ENCODE data around the gene SGPP2. TPM values are rescaled to one million over a fixed set of nuclear protein-coding genes. Genes with fewer than 3 reads are reported as not detected.

Gene SGPP2
- total and polyA plus RNA-seq, 9 donors, result 0.22 to 18.5 (median 1.9) TPM; not detected in 1

DNA sequence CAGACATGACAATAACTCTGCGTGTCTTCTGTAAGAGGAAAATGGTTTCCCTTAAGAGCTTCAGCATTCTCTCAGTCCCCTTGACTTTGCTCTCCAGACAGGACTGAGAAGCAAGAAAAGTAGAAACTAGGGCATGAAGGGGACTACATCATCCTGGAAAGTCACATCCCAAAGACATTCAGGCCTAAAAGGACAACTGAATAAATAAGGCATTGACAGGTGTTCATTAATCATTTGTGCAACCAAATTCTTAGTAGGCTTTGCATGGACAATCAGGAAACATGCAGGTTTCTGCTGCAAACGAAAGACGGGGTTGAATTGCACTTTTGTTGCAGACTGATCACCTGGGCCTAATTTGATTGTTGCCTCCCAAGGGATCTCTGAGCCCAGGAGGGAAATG, 1.2 kb upstream of the SGPP2 start:
- WGBS, 3 donors, result 84 to 91% (median 90%) methylated on average over 3 of the region's 3 CpGs
- intact Hi-C loops (cut with DNase I), result no loop called here
- Histone ChIP-seq H3K4me3 (no peak overlapping the region), H3K36me3 (no peaks in the 10 kb centered on the region), H3K4me1 (ENCODE audit: insufficient read depth) (peaks cover 4% of the 10 kb centered on the region), H3K27me3 (no peaks in the 10 kb centered on the region), H3K9me3 (no peaks in the 10 kb centered on the region), H3K27ac (no peak overlapping the region)
- TF ChIP-seq POLR2A (IDR thresholded peaks at IDR 0.05) (no peak), EP300 (IDR thresholded peaks at IDR 0.05) (no peak)
- TF ChIP-seq, protein P1, sequence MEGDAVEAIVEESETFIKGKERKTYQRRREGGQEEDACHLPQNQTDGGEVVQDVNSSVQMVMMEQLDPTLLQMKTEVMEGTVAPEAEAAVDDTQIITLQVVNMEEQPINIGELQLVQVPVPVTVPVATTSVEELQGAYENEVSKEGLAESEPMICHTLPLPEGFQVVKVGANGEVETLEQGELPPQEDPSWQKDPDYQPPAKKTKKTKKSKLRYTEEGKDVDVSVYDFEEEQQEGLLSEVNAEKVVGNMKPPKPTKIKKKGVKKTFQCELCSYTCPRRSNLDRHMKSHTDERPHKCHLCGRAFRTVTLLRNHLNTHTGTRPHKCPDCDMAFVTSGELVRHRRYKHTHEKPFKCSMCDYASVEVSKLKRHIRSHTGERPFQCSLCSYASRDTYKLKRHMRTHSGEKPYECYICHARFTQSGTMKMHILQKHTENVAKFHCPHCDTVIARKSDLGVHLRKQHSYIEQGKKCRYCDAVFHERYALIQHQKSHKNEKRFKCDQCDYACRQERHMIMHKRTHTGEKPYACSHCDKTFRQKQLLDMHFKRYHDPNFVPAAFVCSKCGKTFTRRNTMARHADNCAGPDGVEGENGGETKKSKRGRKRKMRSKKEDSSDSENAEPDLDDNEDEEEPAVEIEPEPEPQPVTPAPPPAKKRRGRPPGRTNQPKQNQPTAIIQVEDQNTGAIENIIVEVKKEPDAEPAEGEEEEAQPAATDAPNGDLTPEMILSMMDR (IDR thresholded peaks at IDR 0.05), result no peak
- no peak for DNase-seq

DNA sequence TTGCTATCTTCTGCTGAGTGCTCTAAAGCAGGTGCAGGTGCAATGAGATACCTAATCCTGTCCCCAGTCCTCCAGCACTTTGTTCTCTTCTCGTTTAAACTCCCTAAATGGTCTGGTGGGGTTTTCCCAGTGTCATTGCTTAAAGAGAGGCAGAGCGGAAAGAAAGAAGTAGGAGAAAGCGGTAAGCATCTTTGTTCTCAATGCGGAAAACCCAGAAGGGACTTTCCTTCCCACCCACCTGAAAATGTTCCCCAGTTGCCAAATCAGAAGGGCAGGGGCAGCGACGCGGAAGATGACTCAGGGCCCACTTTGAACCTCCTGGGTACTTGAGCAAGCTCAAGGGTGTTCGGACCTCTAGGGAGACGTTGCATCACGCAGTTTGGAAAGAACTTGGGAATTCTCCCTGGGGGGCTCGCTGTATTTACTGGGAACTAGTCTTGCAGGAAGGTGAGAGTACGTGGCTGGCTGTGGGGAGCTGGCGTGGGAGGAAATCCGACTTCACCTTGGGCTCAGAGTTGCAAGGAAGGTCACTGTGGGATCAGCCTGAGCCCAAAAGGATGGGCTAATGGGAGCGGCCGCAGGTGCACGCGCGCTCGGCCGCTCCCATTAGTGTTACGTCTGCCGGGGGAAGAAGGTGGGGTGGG, 589 bp upstream of the SGPP2 start:
- H3K4me1 ChIP-seq (ENCODE audit: insufficient read depth), result peaks cover 4% of the 10 kb centered on the region
- no peaks in the 10 kb centered on the region for H3K9me3 ChIP-seq
- H3K36me3 ChIP-seq, result no peaks in the 10 kb centered on the region
- intact Hi-C loops (cut with DNase I), result no loop called here
- TF ChIP-seq POLR2A (IDR thresholded peaks at IDR 0.05) (no peak), EP300 (IDR thresholded peaks at IDR 0.05) (no peak)
- TF ChIP-seq, protein P1 (IDR thresholded peaks at IDR 0.05), result no peak
- H3K27me3 ChIP-seq, result no peaks in the 10 kb centered on the region
- peak in 2 of 5 donors; percentile 11 to 29 for DNase-seq
- no peak overlapping the region for H3K27ac ChIP-seq
- peak overlapping the region; percentile 49 for H3K4me3 ChIP-seq
- WGBS, 3 donors, result 32 to 50% (median 46%) methylated on average over 14 to 23 of the region's 23 CpGs

DNA sequence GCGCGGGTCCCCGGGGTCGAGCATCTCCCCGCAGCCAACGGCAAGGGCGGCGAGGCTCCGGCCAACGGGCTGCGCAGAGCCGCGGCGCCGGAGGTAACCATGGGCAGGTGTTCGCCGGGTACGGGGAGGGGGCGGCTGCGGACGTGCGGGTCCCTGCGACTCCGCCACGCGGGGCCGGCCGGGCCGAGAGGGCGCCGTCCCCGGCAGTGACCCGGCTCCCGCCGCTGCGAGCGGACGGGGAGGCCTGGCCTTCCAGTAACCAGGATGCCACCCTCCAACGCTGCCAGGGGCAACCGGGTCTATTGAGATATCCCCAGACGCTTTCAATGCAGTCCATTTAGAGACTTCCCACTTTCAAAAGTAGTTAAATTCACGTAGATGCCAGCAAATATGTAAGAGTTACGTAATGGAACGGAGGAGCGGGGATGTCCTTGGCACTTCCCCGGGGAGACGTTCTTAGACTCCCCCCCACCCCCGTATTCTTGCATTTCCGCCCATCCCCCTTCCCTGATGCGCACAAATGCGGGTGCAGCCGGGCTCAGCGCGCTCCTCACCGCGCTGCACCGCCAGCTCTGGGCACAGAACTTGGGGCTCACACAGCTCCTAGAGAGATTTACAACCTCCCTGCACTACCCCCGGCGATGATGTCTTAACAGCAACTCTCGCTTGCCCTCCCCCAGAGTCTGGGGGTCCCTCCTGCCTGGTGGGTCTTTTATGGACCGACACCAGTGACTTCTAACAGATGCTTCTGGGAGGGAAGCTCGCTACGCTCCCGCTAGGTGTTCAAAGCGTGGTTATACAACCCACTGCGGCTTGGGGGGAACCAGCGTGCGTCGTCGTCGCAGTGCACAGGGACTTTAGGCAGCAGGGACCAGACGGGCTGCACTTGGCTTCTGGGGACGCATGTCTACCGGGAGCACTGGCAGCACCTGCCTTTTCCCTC, 657 bp downstream of the SGPP2 start:
- peaks cover 4% of the 10 kb centered on the region for H3K4me1 ChIP-seq (ENCODE audit: insufficient read depth)
- DNase-seq, result peak in 3 of 5 donors; percentile 17 to 38 (median 27)
- no peak for TF ChIP-seq EP300 (IDR thresholded peaks at IDR 0.05)
- TF ChIP-seq, protein P1 (IDR thresholded peaks at IDR 0.05), result no peak
- no peak for TF ChIP-seq POLR2A (IDR thresholded peaks at IDR 0.05)
- WGBS, 3 donors, result 10 to 17% (median 13%) methylated on average over 50 to 74 of the region's 74 CpGs
- H3K27ac ChIP-seq, result no peak overlapping the region
- peak overlapping the region; percentile 49 for H3K4me3 ChIP-seq
- intact Hi-C loops (cut with DNase I), result no loop called here
- no peaks in the 10 kb centered on the region for H3K27me3 ChIP-seq
- H3K36me3 ChIP-seq, result no peaks in the 10 kb centered on the region
- no peaks in the 10 kb centered on the region for H3K9me3 ChIP-seq

DNA sequence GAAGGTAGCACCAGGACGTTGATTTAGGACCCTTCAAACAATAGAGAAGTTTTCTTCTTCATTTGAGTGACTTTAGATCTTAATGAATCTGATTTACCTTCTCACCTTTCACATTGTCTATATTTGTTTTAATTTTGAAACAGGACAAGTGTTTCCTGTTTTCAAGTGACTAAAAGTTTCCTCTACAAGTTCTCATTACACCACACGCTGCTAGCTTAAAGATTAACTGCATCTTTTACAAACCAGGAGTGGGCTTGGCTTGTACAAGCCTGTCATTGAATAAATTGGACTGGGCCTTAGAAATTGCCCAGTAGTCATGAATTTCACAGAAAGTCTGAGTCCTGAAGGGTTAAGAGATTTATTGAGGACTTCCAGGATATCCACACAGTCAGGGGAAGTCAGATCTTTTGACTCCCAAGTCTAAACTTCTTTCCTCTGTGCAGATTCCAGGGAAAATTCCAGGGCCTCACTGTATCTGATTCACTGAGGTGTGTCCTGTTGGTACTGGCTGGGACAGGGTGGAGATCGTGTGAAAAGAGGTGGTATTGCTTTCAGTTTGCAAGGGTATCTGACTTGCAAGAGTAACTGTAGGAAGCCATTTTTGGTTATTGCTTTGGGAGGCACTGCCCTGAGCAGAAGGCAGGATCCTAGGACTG, 3.4 kb downstream of the SGPP2 start:
- no peak for DNase-seq
- intact Hi-C loops (cut with DNase I), result no loop called here
- 68 to 76% (median 71%) methylated on average over 3 of the region's 3 CpGs for WGBS, 3 donors

More for the DNA sequence above, 3.4 kb downstream of the SGPP2 start:
- Histone ChIP-seq H3K27ac (no peak overlapping the region), H3K36me3 (no peaks in the 10 kb centered on the region), H3K4me3 (no peak overlapping the region), H3K9me3 (no peaks in the 10 kb centered on the region), H3K27me3 (no peaks in the 10 kb centered on the region), H3K4me1 (ENCODE audit: insufficient read depth) (peaks cover 4% of the 10 kb centered on the region)
- TF ChIP-seq EP300 (IDR thresholded peaks at IDR 0.05), result no peak
- TF ChIP-seq, protein P1 (IDR thresholded peaks at IDR 0.05), result no peak
- TF ChIP-seq POLR2A (IDR thresholded peaks at IDR 0.05), result no peak

All from ovary (tissue), 9 donors.